ENCODE measurements around the gene P2RY11.

Gene P2RY11

GRCh38 chr19:10114651-10115391 lies 3.3 kb downstream of the P2RY11 start:
- TF ChIP-seq NFIC (IDR thresholded peaks at IDR 0.05) = peak; percentile 11; the same call in 1 of the 2 replicates
- TF ChIP-seq, protein P1, sequence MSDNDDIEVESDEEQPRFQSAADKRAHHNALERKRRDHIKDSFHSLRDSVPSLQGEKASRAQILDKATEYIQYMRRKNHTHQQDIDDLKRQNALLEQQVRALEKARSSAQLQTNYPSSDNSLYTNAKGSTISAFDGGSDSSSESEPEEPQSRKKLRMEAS (IDR thresholded peaks at IDR 0.05) = no peak

GRCh38 chr19:10115392-10116084 lies 4.0 kb downstream of the P2RY11 start:
- TF ChIP-seq ZBTB7A (IDR thresholded peaks at IDR 0.05; ENCODE audit: low read depth) = no peak
- TF ChIP-seq TEAD4 (IDR thresholded peaks at IDR 0.05) = no peak
- no peak for TF ChIP-seq CEBPB (IDR thresholded peaks at IDR 0.05)
- no peak for TF ChIP-seq EP300 (IDR thresholded peaks at IDR 0.05; ENCODE audit: borderline replicate concordance)
- TF ChIP-seq FOXM1 (IDR thresholded peaks at IDR 0.05; ENCODE audit: borderline replicate concordance, low read depth) = no peak
- TF ChIP-seq TAF1 (IDR thresholded peaks at IDR 0.05; ENCODE audit: low read depth) = no peak
- TF ChIP-seq TCF12 (IDR thresholded peaks at IDR 0.05; ENCODE audit: low read depth) = no peak
- TF ChIP-seq, protein P2, sequence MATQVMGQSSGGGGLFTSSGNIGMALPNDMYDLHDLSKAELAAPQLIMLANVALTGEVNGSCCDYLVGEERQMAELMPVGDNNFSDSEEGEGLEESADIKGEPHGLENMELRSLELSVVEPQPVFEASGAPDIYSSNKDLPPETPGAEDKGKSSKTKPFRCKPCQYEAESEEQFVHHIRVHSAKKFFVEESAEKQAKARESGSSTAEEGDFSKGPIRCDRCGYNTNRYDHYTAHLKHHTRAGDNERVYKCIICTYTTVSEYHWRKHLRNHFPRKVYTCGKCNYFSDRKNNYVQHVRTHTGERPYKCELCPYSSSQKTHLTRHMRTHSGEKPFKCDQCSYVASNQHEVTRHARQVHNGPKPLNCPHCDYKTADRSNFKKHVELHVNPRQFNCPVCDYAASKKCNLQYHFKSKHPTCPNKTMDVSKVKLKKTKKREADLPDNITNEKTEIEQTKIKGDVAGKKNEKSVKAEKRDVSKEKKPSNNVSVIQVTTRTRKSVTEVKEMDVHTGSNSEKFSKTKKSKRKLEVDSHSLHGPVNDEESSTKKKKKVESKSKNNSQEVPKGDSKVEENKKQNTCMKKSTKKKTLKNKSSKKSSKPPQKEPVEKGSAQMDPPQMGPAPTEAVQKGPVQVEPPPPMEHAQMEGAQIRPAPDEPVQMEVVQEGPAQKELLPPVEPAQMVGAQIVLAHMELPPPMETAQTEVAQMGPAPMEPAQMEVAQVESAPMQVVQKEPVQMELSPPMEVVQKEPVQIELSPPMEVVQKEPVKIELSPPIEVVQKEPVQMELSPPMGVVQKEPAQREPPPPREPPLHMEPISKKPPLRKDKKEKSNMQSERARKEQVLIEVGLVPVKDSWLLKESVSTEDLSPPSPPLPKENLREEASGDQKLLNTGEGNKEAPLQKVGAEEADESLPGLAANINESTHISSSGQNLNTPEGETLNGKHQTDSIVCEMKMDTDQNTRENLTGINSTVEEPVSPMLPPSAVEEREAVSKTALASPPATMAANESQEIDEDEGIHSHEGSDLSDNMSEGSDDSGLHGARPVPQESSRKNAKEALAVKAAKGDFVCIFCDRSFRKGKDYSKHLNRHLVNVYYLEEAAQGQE (IDR thresholded peaks at IDR 0.05; ENCODE audit: low read depth) = no peak

DNA sequence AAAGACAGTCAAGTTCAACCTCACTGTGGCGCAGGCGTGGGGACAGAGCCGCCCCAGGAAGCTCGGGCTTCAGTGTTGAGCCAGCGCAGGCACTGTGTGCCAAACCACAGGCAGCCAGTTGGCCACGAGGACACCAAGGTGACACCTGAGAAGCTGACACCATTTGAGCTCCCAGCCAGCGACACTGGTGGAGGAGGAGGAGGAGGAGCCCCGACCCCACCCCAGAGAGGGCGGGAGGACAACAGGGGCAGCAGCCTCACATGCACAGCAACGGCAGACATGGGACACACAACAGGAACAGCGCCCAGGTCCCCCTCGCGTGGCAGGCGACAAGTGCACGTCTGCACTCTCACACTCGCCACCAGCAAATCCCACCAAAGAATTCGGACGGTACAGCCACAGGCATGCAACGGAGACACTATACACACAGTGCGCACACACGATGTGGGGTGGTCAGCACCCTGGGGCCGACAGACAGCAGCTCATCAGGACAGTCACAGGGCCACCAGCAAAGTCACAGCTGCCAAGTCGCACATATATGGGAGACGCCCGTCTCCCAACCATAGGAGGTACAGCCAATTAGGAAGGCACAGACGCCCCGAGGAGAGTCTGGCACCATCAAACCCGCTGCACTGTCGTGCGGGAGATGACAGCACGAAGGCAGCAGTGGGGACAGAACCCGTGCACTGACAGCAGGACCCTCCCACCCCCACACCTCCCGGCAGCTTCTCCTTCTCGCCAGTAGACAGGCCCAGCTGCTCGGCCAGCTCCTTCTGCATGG lies 4.8 kb downstream of the P2RY11 start:
- TF ChIP-seq, protein P3, sequence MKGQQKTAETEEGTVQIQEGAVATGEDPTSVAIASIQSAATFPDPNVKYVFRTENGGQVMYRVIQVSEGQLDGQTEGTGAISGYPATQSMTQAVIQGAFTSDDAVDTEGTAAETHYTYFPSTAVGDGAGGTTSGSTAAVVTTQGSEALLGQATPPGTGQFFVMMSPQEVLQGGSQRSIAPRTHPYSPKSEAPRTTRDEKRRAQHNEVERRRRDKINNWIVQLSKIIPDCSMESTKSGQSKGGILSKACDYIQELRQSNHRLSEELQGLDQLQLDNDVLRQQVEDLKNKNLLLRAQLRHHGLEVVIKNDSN (IDR thresholded peaks at IDR 0.05) = no peak
- no peak for TF ChIP-seq YY1 (IDR thresholded peaks at IDR 0.05; ENCODE audit: low read depth)
- TF ChIP-seq, protein P1 (IDR thresholded peaks at IDR 0.05) = no peak
- TF ChIP-seq CEBPB (IDR thresholded peaks at IDR 0.05) = no peak
- no peak for TF ChIP-seq TEAD4 (IDR thresholded peaks at IDR 0.05)
- no peak for TF ChIP-seq CREB1 (IDR thresholded peaks at IDR 0.05; ENCODE audit: low read depth)
- TF ChIP-seq NFIC (IDR thresholded peaks at IDR 0.05) = no peak
- TF ChIP-seq, protein P2 (IDR thresholded peaks at IDR 0.05; ENCODE audit: low read depth) = no peak
- no peak for TF ChIP-seq TCF12 (IDR thresholded peaks at IDR 0.05; ENCODE audit: low read depth)
- no peak for TF ChIP-seq EGR1 (IDR thresholded peaks at IDR 0.05)
- no peak for TF ChIP-seq EP300 (IDR thresholded peaks at IDR 0.05; ENCODE audit: borderline replicate concordance)
- no peak for TF ChIP-seq FOXM1 (IDR thresholded peaks at IDR 0.05; ENCODE audit: borderline replicate concordance, low read depth)
- TF ChIP-seq ZBTB7A (IDR thresholded peaks at IDR 0.05; ENCODE audit: low read depth) = no peak
- no peak for TF ChIP-seq RAD21 (IDR thresholded peaks at IDR 0.05; ENCODE audit: low read depth)
- TF ChIP-seq TAF1 (IDR thresholded peaks at IDR 0.05; ENCODE audit: low read depth) = no peak

DNA sequence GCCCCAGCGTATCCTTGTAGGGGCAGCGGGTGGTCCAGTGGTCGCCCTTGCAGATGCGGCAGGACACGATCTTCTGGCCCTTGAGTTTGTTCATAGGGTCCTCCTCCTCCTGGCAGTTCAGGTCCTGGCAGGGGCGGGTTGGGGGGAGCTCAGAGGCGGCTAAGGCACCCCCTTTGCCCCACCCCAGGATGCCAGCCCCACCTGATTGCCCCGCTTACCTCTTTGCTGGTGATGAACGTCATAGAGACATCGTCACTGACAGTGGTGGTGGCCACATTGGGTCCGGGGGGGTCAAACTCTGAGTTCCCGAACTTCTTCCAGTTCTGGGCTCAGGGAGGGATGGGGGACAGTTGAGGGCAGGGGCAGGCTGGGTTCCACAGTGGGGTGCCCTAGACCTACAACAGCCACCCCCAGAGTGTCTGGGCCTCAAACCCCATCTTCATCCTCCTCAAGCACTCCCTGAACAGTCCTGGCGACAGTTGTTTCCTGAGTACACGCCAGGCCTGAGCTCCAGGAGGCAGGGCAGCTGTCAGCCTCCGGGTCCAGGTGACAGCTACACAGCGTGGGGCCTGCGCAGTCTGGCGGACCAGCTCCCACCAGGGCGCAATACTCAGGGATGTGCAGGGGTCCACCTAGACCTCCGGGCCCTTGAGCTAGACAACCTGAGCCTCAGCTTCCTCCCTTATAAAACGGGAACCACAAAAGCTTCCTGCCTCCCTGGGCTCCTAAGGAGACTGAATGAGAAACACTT lies 5.5 kb downstream of the P2RY11 start:
- no peak for TF ChIP-seq YY1 (IDR thresholded peaks at IDR 0.05; ENCODE audit: low read depth)
- TF ChIP-seq RAD21 (IDR thresholded peaks at IDR 0.05; ENCODE audit: low read depth) = no peak
- no peak for TF ChIP-seq CREB1 (IDR thresholded peaks at IDR 0.05; ENCODE audit: low read depth)
- TF ChIP-seq, protein P3 (IDR thresholded peaks at IDR 0.05) = no peak
- TF ChIP-seq NFIC (IDR thresholded peaks at IDR 0.05) = no peak
- TF ChIP-seq, protein P1 (IDR thresholded peaks at IDR 0.05) = no peak
- TF ChIP-seq TEAD4 (IDR thresholded peaks at IDR 0.05) = no peak
- TF ChIP-seq CEBPB (IDR thresholded peaks at IDR 0.05) = no peak
- TF ChIP-seq FOXM1 (IDR thresholded peaks at IDR 0.05; ENCODE audit: borderline replicate concordance, low read depth) = no peak
- TF ChIP-seq TCF12 (IDR thresholded peaks at IDR 0.05; ENCODE audit: low read depth) = no peak
- TF ChIP-seq EGR1 (IDR thresholded peaks at IDR 0.05) = no peak
- TF ChIP-seq TAF1 (IDR thresholded peaks at IDR 0.05; ENCODE audit: low read depth) = no peak
- no peak for TF ChIP-seq ZBTB7A (IDR thresholded peaks at IDR 0.05; ENCODE audit: low read depth)

Data from Ishikawa (cell line).